HCT116 (cell line): Measurements from ENCODE around the gene PJA1. TPM values are rescaled to one million over a fixed set of nuclear protein-coding genes. Genes with fewer than 3 reads are reported as not detected.

Experiments
- ATAC-seq: fragments of 200-7000 bp; cut with Tn5 transposase; 2 replicates; pipeline ENCODE4 v1.9.1; 2020; ENCODE audit warnings: mild to moderate bottlenecking, moderate library complexity
- BruUV-seq: library from RNA; stranded (reverse); fragments of 400-500 nt; replicated peaks from 2 replicates; lab custom pipeline; 2021; lab: Mats Ljungman, UMichigan
- CTCF ChIA-PET: fragments of 300-600 bp; sonication (Branson Sonifier 250); formaldehyde crosslinking; loops from one replicate; lab custom pipeline; 2021; ENCODE audit warnings: antibody characterized with exemption; lab: Charles Lee
- POLR2A ChIA-PET: fragments of 300-600, 350-600 bp; sonication (Branson Sonifier 250); formaldehyde crosslinking; loops from one replicate; lab custom pipeline; 2021; ENCODE audit warnings: antibody characterized with exemption; lab: Charles Lee
- RAD21 ChIA-PET, 2 experiments: fragments of 300-600 bp; sonication (Branson Sonifier 250); formaldehyde crosslinking; loops; one replicate each; lab custom pipeline; 2023; ENCODE audit warnings: low total read pairs in 2 of 2; ENCODE audit not compliant: uncharacterized antibody in 2 of 2, unreplicated experiment in 2 of 2, low non-redundant PET in 1 of 2; lab: Charles Lee
- DNase-seq: peaks from one replicate; pipeline ENCODE4 v3.0.0-alpha.2; 2010; ENCODE audit warnings: low read depth, low spot score
- H2AFZ ChIP-seq: fragments of 200-600 bp; shearing (Covaris generic), sonication (generic); 2 replicates; pipeline ENCODE4 v1.6.1; 2017; ENCODE audit warnings: low read depth, mixed run types, mixed read lengths, antibody characterized with exemption, low read length; ENCODE audit not compliant: poor library complexity, severe bottlenecking
- H3K27ac ChIP-seq: 2 replicates; pipeline ENCODE4 v1.5.1; 2012; ENCODE audit warnings: low read depth, low read length
- H3K27me3 ChIP-seq: fragments of 200-600 bp; sonication (generic); 2 replicates; pipeline ENCODE4 v1.6.1; 2016; ENCODE audit warnings: mixed run types, low read length, mixed read lengths; ENCODE audit not compliant: insufficient read depth
- H3K36me3 ChIP-seq, 2 experiments: fragments of 200-500 bp in 1 of 2; fragments of 200-600 bp in 1 of 2; sonication (Bioruptor generic) in 1 of 2; sonication (generic) in 1 of 2; 2 replicates each; pipeline versions ENCODE4 v1.5.1 to v1.6.1; 2014 to 2016; ENCODE audit warnings: low read length in 2 of 2, inconsistent platforms in 1 of 2, mixed read lengths in 1 of 2, mixed run types in 1 of 2; ENCODE audit not compliant: insufficient read depth in 2 of 2, control insufficient read depth in 1 of 2
- H3K4me1 ChIP-seq, 2 experiments: fragments of 200-600 bp in 1 of 2; sonication (generic) in 1 of 2; 2 replicates each; pipeline versions ENCODE4 v1.5.1 to v1.6.1; 2012 to 2017; ENCODE audit warnings: low read length in 2 of 2, inconsistent platforms in 1 of 2, mild to moderate bottlenecking in 1 of 2, mixed read lengths in 1 of 2, mixed run types in 1 of 2, moderate library complexity in 1 of 2; ENCODE audit not compliant: insufficient read depth in 2 of 2, control insufficient read depth in 1 of 2
- H3K4me2 ChIP-seq: fragments of 200-600 bp; sonication (generic); 2 replicates; pipeline ENCODE4 v1.6.1; 2017; ENCODE audit warnings: mixed run types, low read length, mixed read lengths
- H3K4me3 ChIP-seq, 2 experiments: fragments of 200-600 bp in 1 of 2; sonication (generic) in 1 of 2; replicated peaks in 1 of 2; 2 replicates each; pipeline ENCODE4 v1.5.1; 2011 to 2016; ENCODE audit warnings: low read length in 2 of 2, control low read depth in 1 of 2, low read depth in 1 of 2, mild to moderate bottlenecking in 1 of 2, mixed read lengths in 1 of 2, mixed run types in 1 of 2
- H3K79me2 ChIP-seq: fragments of 200-600 bp; sonication (generic); 2 replicates; pipeline ENCODE4 v1.6.1; 2017; ENCODE audit warnings: mild to moderate bottlenecking, mixed run types, low read length, moderate library complexity, mixed read lengths; ENCODE audit not compliant: insufficient read depth
- H3K9ac ChIP-seq: fragments of 200-600 bp; sonication (generic); 2 replicates; pipeline ENCODE4 v1.6.1; 2016; ENCODE audit warnings: low read length, mixed read lengths
- H3K9me2 ChIP-seq: fragments of 200-600 bp; sonication (generic), shearing (Covaris generic); 2 replicates; pipeline ENCODE4 v1.6.1; 2017; ENCODE audit warnings: mixed run types, mild to moderate bottlenecking, moderate library complexity; ENCODE audit not compliant: insufficient read depth
- H3K9me3 ChIP-seq, 2 experiments: fragments of 200-500 bp in 1 of 2; fragments of 200-600 bp in 1 of 2; sonication (Bioruptor generic) in 1 of 2; sonication (generic) in 1 of 2; 2 replicates each; pipeline ENCODE4 v1.6.1; 2014 to 2017; ENCODE audit warnings: low read length in 2 of 2, mixed read lengths in 2 of 2, inconsistent platforms in 1 of 2, low read depth in 1 of 2, mild to moderate bottlenecking in 1 of 2, mixed run types in 1 of 2, moderate library complexity in 1 of 2; ENCODE audit not compliant: control insufficient read depth in 1 of 2, insufficient read depth in 1 of 2
- H4K20me1 ChIP-seq: fragments of 200-600 bp; sonication (generic), shearing (Covaris generic); 2 replicates; pipeline ENCODE4 v1.6.1; 2017; ENCODE audit warnings: mixed run types, mild to moderate bottlenecking, moderate library complexity; ENCODE audit not compliant: insufficient read depth
- CBX3 ChIP-seq: IDR thresholded peaks from 2 replicates; pipeline ENCODE4 v1.6.1; 2012; ENCODE audit warnings: low read depth
- CTCF ChIP-seq, 3 experiments: fragments of 200-600 bp in 1 of 3; sonication (generic) in 1 of 3; IDR thresholded peaks in 2 of 3; conservative IDR thresholded peaks in 1 of 3; 2 replicates each; pipeline ENCODE4 v1.5.1; 2012 to 2017; ENCODE audit warnings: low read depth in 2 of 3, low read length in 2 of 3, antibody characterized with exemption in 1 of 3, borderline replicate concordance in 1 of 3, control low read depth in 1 of 3, mild to moderate bottlenecking in 1 of 3, mixed read lengths in 1 of 3, mixed run types in 1 of 3, moderate library complexity in 1 of 3; ENCODE audit not compliant: insufficient read depth in 1 of 3
- ELF1 ChIP-seq: IDR thresholded peaks from 2 replicates; pipeline ENCODE4 v1.6.1; 2012; ENCODE audit warnings: low read depth, borderline replicate concordance
- EZH2 ChIP-seq: fragments of 200-600 bp; sonication (generic); IDR thresholded peaks from 2 replicates; pipeline ENCODE4 v1.6.1; 2017; ENCODE audit warnings: antibody characterized with exemption, mixed run types
- EZH2phosphoT487 ChIP-seq: fragments of 200-600 bp; IDR thresholded peaks from 2 replicates; pipeline ENCODE4 v1.6.1; 2018; ENCODE audit warnings: antibody characterized with exemption, borderline replicate concordance
- FOSL1 ChIP-seq: IDR thresholded peaks from 2 replicates; pipeline ENCODE4 v1.6.1; 2012; ENCODE audit warnings: low read depth
- MAX ChIP-seq: IDR thresholded peaks from 2 replicates; pipeline ENCODE4 v1.6.1; 2012
- POLR2A ChIP-seq: IDR thresholded peaks from 2 replicates; pipeline ENCODE4 v1.7.0; 2011; ENCODE audit warnings: borderline replicate concordance; ENCODE audit not compliant: insufficient read depth, insufficient read length; ENCODE audit errors: extremely low read depth
- POLR2AphosphoS5 ChIP-seq: IDR thresholded peaks from 2 replicates; pipeline ENCODE4 v1.6.1; 2011; ENCODE audit warnings: mild to moderate bottlenecking, low read depth, low read length, moderate library complexity
- SIN3A ChIP-seq: IDR thresholded peaks from 2 replicates; pipeline ENCODE4 v1.6.1; 2012; ENCODE audit warnings: low read depth
- SP1 ChIP-seq: IDR thresholded peaks from 2 replicates; pipeline ENCODE4 v1.6.1; 2012; ENCODE audit warnings: low read depth
- SRF ChIP-seq: IDR thresholded peaks from 2 replicates; pipeline ENCODE4 v1.6.1; 2012; ENCODE audit warnings: low read depth
- TCF7L2 ChIP-seq: IDR thresholded peaks from 2 replicates; pipeline ENCODE4 v1.7.0; 2011; ENCODE audit warnings: borderline replicate concordance, inconsistent platforms; ENCODE audit not compliant: insufficient read depth, insufficient read length; ENCODE audit errors: extremely low read depth
- YY1 ChIP-seq: IDR thresholded peaks from 2 replicates; pipeline ENCODE4 v1.6.1; 2011; ENCODE audit warnings: low read length, low read depth, moderate library complexity, mild to moderate bottlenecking; ENCODE audit not compliant: insufficient replicate concordance; ENCODE audit errors: extremely low read depth
- ZFX ChIP-seq: fragments of 450-650 bp; IDR thresholded peaks from 2 replicates; pipeline ENCODE4 v1.6.1; 2017
- ZNF274 ChIP-seq: fragments of 200-500 bp; sonication (Bioruptor generic); IDR thresholded peaks from 2 replicates; pipeline ENCODE4 v1.6.1; 2014; ENCODE audit warnings: mild to moderate bottlenecking, low read depth, low read length, inconsistent platforms
- intact Hi-C: fragments of 100-400 bp; cut with micrococcal nuclease; formaldehyde crosslinking; loops from 2 replicates; pipeline ENCODE4 v1.10.0; 2022
- total RNA-seq: library from RNA; stranded (reverse); gene quantifications from one replicate; pipeline ENCODE4 v1.2.1, GENCODE V29; 2021; ENCODE audit not compliant: unreplicated experiment

Gene PJA1
- total RNA-seq, 1 experiment from 2014 or later = 15.7 TPM

GRCh38 chrX:69207216-69207615, 42.0 kb upstream of the PJA1 start:
- DNase-seq (no peak), ATAC-seq (no peak)
- RAD21 ChIA-PET = no interaction called here
- Histone ChIP-seq H3K27me3 (no peaks in the 10 kb centered on the region), H3K27ac (no peak overlapping the region), H3K9me3 (no peaks in the 10 kb centered on the region), H2AFZ (no peak overlapping the region), H3K4me3 (no peak overlapping the region), H3K9me2 (no peaks in the 10 kb centered on the region), H3K9ac (no peak overlapping the region), H3K4me2 (no peak overlapping the region), H3K79me2 (no peaks in the 10 kb centered on the region), H4K20me1 (no peaks in the 10 kb centered on the region), H3K4me1 (no peaks in the 10 kb centered on the region), H3K36me3 (no peaks in the 10 kb centered on the region)
- no TSS peak for BruUV-seq
- TF ChIP-seq SRF (no peak), FOSL1 (no peak), TCF7L2 (no peak), ZNF274 (no peak)
- POLR2A ChIA-PET = no interaction called here
- intact Hi-C loops = no loop called here
- CTCF ChIA-PET = interaction anchor here (0.7 kb wide), 1 partner anchor 48 kb away, joined by 4 read pairs; no protein-coding TSS in a partner anchor

GRCh38 chrX:69203638-69204037, 38.4 kb upstream of the PJA1 start:
- no peaks in the 10 kb centered on the region for H3K9me2 ChIP-seq
- intact Hi-C loops = no loop called here
- no peaks in the 10 kb centered on the region for H3K36me3 ChIP-seq
- H3K27ac ChIP-seq = no peak overlapping the region
- H3K79me2 ChIP-seq = no peaks in the 10 kb centered on the region
- H3K27me3 ChIP-seq = no peaks in the 10 kb centered on the region
- no peaks in the 10 kb centered on the region for H4K20me1 ChIP-seq
- no peaks in the 10 kb centered on the region for H3K4me1 ChIP-seq
- TF ChIP-seq MAX = no peak
- no peak for TF ChIP-seq ZFX
- no peak for TF ChIP-seq CTCF (IDR thresholded peaks at IDR 0.05 in 2 of 3, conservative IDR thresholded peaks at IDR 0.05 in 1 of 3; ENCODE audit: borderline replicate concordance in 1 of 3, insufficient read depth in 1 of 3, low read depth in 2 of 3, low read length in 2 of 3)
- TF ChIP-seq SP1 = no peak
- no peak for TF ChIP-seq EZH2
- TF ChIP-seq SIN3A = no peak
- no peak for TF ChIP-seq ELF1
- TF ChIP-seq FOSL1 = no peak
- TF ChIP-seq POLR2A = no peak
- no peak for TF ChIP-seq CBX3
- no peak for TF ChIP-seq EZH2phosphoT487
- TF ChIP-seq TCF7L2 = no peak
- TF ChIP-seq YY1 = no peak
- TF ChIP-seq POLR2AphosphoS5 = no peak
- DNase-seq (no peak), ATAC-seq (no peak)
- H3K4me2 ChIP-seq = no peak overlapping the region
- no peak overlapping the region for H2AFZ ChIP-seq
- CTCF ChIA-PET = no interaction called here
- RAD21 ChIA-PET = no interaction called here
- H3K4me3 ChIP-seq = no peak overlapping the region
- H3K9me3 ChIP-seq = no peaks in the 10 kb centered on the region
- H3K9ac ChIP-seq = no peak overlapping the region
- BruUV-seq = no TSS peak
- POLR2A ChIA-PET = no interaction called here
